PC-9 (cell line): Measurements from ENCODE around the gene VSTM2L.

Source experiments
- EZH2 ChIP-seq: fragments of 200-600 bp; sonication (generic); IDR thresholded peaks from 2 replicates; pipeline ENCODE4 v1.8.0; 2017; ENCODE audit warnings: antibody characterized with exemption, low read depth
- TF ChIP-seq, protein P1 (sequence below): fragments of 200-600 bp; sonication (generic); conservative IDR thresholded peaks from 2 replicates; pipeline ENCODE4 v1.6.1; 2017; ENCODE audit warnings: mixed run types, antibody characterized with exemption, mild to moderate bottlenecking, moderate library complexity

DNA sequence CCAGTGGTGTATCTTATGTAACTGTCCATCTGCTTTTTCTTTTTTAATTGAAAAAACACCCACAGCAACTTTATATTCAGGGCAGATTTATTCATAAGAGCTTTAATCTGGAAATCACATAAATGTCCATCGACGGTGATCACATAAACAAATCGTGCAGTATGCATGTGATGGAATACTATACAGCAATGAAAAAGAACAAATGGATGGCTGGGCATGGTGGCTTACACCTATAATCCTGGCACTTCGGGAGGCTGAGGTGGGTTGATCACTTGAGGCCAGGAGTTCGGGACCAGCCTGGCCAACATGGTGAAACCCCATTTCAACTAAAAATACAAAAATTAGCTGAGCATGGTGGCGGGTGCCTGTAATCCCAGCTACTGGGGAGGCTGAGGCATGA, 39.1 kb downstream of the VSTM2L start:
- TF ChIP-seq, protein P1, sequence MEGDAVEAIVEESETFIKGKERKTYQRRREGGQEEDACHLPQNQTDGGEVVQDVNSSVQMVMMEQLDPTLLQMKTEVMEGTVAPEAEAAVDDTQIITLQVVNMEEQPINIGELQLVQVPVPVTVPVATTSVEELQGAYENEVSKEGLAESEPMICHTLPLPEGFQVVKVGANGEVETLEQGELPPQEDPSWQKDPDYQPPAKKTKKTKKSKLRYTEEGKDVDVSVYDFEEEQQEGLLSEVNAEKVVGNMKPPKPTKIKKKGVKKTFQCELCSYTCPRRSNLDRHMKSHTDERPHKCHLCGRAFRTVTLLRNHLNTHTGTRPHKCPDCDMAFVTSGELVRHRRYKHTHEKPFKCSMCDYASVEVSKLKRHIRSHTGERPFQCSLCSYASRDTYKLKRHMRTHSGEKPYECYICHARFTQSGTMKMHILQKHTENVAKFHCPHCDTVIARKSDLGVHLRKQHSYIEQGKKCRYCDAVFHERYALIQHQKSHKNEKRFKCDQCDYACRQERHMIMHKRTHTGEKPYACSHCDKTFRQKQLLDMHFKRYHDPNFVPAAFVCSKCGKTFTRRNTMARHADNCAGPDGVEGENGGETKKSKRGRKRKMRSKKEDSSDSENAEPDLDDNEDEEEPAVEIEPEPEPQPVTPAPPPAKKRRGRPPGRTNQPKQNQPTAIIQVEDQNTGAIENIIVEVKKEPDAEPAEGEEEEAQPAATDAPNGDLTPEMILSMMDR = no peak
- TF ChIP-seq EZH2 = no peak
